NCI-H2196 treated with DMSO at 0.1 percent for 48 hours (cell line): ENCODE results near the gene NPAS3.

Experiments
- DNase-seq: peaks from one replicate; lab custom pipeline; 2025; ENCODE audit not compliant: unreplicated experiment; lab: John Stamatoyannopoulos, UW

NPAS3 gene

DNA sequence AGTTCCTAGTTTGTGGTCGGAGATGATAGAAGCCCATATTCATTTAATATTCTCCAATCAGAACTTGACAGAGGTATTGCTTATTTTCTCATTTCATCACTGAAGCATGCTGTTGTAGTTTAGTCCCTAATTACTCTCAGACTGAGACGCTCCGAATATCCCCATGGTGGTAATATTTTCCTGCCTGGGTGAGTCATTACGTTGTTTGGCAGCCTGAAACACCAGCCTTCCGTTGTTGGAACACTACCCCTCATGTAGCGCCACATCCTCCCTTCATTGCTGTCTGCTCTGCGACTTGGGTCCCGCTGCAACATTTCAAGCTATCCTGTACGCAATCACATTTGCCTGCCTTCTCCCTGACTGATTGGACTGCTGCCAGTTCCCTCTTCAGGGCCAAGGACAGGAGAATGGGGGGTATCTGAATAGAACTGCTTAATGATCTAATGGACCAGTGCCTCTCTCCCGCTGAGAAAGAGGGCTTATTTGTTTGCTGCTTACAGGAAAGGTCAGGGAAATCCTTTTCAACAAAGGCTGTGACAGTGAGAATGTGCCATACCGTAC, 369.1 kb downstream of the NPAS3 start:
- DNase-seq: no peak

DNA sequence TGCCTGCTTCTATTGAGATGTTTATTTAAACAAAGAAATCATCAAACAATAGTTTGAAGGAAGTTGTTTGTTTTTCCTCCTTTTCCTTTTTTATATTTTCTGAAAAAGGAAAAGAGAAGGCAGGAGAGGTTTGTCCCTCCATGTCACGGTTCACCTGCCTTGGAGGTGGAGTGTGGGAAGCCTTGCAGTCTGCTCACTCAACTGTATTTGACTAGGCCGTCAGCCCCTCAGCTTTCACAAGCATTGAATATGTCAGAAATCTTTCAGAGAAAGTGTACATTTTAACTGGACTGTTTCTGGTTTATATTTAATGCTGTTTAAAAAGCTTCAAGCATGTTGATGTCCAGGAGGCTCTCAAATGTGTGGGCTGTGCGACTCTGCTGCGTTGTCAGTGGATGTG, 370.4 kb downstream of the NPAS3 start:
- DNase-seq: no peak

DNA sequence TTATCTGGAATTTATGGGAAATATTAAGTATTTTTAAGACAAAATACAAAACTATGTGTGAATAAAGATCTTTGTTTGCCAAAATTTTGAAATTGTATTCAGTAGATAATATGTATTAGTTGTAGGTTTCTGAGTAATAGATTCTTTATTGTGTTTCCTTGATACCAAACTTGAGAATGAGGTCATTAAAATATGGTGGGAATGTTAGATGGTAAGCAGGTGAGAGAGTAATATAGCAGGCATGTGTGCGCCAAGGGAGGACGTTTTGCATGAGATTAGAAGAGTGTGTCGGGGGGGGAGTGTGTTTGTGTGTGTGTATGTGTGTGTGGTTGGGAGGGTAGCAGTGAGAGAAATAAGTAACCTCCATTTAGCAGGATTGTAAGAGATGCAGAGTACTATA, 376.5 kb downstream of the NPAS3 start:
- no peak for DNase-seq

DNA sequence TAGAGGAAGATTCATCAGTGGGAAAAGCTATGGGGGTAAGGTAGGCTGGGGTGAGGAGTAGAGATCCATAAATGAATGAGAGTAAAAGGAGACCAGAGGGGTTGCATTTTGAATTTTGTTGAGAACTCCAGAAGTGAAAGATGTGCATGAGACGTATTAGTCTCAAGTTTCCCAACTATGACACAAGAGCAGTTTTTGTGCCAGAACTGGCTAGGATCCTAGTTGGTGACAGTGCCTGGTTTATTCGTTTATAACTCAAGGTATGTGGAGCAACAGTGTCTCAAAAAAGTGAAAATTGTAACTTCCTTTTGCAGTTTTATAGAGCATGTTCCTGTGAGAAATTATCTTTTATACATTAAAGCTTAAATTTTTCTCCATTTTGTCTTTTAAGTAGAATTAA, 377.0 kb downstream of the NPAS3 start:
- no peak for DNase-seq

DNA sequence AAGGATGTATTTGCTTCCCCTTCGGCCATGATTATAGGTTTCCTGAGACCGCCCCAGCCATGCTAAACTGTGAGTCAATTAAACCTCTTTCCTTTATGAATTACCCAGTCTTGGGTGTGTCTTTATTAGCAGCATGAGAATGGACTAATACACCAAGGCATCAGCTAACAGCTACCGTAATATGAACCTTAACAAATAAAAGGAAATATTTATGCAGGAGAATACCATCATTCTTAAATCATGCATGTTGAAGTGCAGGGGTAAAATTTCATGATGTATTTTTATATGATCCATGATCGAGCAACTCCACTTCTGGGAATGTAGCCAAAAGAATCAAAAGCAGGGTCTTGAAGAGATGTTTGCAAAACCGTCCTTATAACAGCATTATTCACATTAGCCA, 379.0 kb downstream of the NPAS3 start:
- peak; percentile 9 for DNase-seq

DNA sequence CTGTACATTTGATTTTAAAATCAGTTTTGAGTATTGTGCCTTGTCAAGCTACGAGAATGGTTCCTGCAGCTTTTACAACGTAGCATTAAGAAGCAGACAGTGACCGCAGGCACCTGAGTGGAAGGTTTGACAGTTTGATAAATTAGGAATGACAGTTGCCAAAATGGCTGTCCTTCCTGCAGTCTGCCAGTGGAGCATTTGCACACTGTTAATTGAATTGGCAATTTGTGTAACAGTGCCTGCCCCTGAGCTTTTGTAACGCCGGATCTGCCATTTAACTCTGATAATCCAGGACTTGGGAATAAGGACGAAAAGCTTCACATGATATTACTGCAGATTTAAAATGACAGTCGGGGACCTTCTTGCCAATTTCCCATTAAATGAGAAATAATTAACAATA, 385.3 kb downstream of the NPAS3 start:
- DNase-seq: no peak

DNA sequence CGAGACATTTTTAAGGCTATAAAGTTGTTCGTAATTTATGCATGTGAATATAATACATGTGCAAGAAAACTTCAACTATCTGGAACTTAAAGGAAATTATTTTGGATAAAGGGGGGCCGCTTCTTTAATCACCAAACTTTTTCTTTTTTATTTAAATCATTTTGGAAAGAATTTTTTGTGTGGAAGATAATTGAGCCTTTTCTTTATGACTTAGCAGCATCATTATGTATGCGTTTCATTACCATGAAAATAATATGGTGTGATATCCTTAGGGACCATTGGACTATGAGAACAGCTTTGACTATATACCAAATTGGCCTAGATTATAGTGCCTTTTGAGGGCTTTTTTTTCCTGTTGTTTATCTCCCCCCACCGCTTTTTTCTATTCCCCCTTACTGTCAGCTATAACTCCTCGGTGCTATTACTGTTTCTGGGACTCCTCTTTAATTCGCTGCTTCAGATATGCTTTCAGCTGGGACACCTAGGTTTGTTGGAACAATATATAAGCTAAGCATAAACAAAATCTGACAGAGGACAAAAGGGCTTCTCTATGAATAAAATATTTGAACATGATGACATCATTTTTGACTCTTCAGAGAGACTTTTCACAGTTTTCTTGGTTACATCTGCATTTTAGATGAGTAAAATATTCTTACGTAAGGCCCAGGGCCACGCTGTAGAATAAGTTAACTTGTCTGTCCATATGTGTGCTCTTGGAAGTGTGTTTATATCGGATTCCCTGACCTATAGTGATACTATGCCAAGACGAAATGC, 392.7 kb downstream of the NPAS3 start:
- no peak for DNase-seq

DNA sequence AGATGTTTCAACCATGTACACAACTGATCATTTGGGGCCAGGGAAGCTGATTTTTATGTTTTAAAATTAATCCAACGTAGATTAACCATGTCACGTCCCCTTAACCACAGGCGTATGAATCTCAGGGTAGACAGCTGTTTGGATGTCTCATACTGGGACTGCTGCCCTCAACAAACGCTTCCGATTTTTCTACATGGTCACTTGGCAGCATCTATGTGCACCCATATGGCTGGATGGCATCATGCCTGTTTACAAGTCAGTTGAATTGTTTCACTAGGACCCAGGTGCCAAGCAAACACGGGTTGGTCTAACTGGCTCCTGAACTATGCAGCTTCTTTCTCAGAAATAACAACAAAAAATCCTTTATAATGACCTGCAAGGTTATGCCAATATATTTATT, 393.8 kb downstream of the NPAS3 start:
- no peak for DNase-seq

DNA sequence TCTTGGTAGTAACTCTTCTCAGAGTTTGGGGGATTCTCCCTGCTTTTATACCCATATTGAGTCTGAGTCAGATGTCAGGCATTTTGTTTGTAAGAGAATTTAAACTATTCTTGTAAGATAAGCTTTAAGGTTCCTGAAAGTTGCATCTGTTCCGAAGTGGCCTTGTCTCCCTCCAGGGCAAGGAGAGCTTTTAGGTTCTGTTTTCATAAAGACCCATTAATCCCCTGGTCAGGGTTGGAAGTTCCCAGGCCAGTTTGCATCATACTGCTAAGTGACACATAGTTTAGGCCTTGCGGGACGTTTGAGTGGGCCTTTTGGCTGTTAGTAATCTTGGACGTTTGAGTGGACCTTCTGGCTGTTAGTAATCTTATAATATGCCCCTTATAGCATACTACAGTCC, 396.7 kb downstream of the NPAS3 start:
- no peak for DNase-seq

DNA sequence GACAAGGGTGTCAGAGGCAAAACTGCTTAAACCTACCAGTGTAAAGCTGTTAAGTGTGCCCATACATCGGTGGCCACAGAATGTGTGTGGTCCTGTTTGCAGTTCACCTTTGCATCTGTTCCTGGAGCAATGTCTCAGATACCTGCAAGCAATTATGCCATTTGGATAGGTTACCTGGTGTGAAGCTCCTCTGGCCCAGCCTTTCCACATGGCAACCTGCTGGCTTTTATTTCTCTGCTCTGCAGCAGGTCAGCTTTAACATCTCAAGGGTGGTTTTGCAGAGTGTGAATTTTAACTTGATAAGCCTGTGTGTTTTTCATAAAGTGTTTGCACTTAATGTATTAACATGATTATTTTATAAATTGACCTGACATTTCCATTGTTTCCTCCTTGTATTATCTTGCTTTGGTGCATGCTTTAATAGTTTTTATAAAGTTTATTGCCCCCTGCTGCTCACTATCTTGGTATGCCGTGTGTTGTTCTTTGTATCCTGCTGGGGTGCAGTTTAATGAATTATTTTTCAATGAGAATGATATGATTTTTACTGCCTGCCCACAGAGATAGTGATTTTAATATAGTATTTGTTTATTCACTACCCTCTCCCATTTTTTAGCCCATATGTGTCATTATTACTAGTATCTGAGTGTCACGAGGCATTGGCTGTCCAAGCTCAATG, 403.8 kb downstream of the NPAS3 start:
- DNase-seq: no peak

DNA sequence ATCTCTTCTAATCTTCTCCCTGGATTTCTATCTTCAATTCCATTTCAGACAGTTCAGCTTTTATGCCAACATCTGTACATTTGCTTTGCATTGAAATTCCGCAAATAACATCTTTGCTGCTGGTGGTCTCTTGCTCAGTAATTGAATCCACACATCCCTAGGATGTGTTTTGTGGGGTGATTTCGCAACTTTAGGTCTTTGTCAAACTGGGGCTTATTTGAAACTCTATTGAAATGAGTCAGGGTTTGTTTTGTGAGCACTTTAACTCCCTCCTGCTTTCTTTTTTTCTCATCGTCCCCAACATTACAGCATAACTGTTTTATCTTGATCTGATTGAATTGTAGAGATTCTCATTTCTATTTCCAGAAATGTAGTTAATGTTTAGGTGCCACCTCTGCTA, 404.3 kb downstream of the NPAS3 start:
- no peak for DNase-seq

DNA sequence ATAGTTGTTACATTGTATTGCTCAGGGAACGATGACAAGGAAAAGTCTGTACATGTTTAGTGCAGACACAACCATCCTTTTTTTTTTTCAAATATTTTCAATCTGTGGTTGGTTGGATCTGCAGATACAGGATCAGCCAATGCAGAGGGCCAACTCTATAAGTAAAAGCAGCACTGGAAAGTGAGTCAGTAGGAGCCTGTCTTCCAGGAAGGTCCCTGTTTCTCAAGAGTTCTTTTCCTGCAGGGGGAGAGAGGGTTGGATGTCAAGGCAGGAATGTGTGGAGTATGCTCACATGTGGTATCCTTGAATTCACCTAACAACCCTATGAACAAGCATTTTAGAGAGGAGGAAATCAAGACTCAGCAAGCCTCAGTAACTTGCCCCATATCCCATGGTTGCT, 409.1 kb downstream of the NPAS3 start:
- DNase-seq: no peak

DNA sequence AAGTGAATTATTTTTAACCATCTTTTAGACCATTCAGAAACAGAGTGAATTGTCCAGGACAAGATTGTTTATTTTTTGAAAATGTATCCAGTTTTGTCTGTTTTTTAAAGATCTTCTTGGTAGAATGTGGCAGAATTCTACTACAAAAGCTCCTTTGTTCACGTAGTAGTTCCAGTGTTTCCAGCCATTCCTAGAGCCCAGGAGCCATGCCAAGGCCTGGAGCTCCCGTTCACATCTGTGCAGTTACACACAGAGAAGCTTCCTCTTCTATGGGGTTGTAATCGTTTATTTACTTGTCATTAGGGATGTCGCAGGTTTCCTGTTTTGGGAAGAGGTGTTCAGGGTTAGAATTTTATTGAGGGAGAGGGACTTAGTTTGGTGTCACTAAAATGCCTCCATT, 409.8 kb downstream of the NPAS3 start:
- no peak for DNase-seq

DNA sequence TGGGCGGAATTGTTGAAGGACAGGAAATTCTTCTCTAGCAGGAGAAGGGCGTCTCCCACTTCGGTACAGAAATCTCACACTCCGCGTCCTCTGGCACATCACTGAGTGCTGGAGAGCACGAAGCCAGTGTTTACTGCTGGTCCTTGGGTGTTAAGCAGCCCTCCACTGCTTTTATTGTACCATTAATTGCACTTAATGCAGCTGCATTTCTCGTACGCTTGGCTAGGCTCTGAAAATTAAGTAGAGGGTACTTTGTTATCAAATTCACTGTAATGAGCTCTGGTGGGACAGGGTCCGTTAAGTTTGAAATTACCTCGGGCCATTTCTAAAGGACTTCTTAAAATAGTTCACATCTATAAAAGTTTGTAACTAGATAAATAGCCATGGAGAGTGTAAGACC, 411.2 kb downstream of the NPAS3 start:
- no peak for DNase-seq

DNA sequence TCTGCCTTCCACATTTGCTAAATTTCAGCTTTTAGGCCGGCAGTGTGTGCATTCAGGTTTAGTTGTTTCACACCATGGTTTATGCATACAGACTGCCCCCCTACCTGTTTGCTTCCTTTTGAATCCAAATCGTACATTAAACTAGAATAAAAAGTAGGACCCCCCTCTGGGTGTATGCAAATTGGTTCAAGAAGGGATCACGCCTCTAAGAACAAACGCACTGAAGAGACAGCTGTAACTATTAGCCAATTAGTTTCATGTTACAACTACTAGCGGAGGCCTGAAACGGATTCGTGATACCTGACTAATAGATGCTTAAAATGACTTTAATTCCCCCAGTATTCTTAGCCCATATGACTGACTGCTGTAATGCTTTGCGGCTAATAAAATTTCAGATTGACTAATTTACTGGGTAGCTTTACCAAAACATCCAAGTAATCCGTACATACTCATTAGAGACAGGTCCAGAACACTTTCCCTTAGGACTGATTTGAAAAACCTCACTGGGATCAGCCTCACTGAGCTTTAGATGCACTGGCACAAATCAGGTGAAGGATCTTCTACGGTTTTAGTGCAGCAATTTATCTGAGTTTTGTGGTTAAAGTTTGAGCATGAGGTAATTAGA, 411.8 kb downstream of the NPAS3 start:
- DNase-seq: no peak

DNA sequence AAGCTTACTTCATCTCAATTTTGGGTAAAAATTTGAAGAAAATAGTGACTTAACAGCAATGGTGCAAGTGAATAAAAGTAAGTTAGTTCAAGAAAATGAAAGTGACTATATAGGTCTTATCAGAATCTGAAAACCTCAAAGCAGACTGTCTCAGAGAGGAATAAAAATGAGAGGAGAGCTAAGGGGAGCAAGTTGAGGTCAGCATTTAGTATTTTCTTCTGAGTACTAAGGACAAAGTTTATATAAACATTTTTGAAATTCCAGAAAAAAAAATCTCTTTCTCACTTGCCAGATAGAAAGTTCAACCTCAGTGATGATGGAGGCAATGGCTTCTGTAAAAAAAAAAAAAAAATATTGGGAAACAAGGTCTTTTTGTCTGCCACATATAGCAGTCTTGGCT, 414.1 kb downstream of the NPAS3 start:
- DNase-seq: no peak

DNA sequence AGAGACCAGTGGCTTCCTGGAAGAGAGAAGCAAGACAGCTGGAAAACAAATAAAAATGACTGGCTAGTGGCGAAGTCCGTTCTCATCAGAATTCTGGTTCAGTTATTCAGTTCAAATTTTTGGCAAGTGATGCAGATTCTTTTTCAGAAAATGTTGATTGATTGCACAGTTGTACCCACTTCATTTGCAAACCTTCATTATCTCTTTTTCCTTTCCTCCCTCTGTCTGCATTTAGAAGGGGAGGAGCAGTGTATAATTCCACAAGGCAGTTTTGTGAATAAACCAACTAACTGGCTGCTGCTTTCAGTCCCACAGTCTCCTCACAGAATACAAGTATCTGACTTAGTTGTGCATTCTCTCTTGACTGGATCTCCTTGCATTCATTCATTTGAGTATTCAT, 417.5 kb downstream of the NPAS3 start:
- no peak for DNase-seq

DNA sequence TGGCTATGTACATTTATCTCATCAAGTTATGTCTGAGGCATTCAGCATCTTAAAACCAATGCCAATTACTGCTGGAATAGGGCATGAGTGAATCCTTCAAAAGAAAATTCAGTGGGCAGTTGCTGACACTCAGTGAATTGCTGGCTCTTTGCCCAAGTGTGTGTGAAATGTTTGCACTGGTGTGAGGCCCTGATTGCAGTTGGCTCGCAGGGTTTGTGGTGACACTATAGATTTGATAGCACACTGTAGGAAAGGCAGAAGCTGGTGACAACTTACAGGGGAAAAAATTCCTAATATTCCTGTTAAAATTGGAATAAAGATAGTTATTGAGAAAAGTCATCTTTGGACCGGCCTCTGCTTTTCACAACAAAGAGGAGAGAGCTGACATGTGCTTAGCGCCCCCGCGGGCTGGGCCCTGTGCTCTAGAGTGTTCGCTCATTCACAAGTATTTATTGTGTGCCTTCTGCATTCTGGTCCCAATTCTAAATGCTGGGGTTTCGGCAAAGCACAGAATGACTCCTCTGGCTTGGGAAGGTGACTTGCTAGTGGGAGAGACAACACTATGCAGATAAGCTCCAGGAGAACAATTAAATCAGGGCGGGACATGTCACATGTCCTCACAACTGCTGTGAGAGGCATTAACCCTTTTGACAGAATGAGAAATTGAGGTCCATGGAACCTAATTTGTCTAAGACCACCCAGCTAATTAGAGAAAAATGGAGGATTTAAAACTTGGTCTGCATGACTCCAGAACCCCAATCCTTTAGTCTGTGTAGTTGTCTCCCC, 418.7 kb downstream of the NPAS3 start:
- DNase-seq: no peak

DNA sequence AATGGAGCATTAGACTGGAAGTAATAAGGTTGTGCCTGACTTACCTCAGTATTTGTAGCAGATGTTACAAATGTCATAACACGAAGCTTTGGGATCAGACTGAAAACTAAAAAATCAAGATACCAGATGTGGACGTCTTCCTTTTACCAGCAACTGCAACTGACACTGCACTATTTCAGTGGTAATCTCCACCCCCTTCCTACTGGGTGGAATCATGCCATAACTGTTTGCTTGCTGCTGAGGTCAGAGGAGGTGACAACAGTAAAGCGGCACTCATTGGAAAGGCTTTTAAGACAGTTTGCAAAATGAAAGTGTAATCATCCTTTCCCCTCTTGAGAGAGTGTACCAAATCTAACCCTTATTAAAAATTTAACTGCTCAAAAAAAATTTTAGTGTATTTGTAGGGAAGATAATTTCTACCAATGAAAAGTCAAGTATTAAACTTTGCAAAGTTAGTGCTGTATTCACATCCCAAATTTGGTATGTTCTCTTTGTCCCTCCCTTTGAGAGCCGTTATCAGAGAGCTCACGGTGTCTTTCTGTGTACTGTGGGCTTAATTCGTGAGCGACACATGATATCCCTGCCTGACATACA, 420.7 kb downstream of the NPAS3 start:
- no peak for DNase-seq

DNA sequence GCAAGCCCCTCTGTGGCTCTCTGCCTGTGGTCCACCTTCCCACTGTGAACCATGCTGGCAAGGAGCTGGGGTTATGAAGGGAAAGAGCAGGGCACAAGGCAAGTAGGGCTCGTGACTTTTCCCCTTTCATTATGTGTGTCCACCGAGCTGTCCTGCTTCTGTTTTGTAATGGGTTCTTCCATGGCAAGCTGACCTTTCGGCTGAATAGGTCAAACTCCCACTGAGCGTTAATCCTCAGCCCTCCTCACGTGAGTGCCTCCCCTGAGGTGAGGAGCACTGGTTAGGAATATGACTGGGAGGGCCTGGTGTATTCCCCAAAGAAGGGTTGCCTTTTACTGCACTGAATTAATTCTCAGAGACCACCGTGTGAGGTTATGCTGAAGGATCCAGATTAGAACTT, 424.3 kb downstream of the NPAS3 start:
- no peak for DNase-seq

DNA sequence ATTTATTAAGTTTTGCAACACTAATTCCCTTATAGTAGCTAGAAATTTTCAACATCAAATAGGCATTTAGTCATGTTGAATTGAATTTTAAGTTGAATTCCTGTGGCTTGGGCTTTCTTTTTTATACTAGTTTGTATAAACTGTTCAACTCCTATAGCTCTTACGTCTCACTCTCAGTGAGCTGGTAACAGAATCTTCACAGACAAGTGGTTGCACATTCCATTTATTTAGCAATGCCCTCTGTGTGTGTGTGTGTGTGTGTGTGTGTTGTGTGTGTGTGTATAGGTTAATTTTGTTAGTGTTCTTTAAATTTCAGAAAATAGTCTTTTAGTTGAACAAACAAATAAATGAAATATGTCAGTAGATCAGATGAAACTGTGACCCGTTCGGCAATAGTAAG, 425.0 kb downstream of the NPAS3 start:
- DNase-seq: no peak
